Measurements from ENCODE around the gene CYSTM1. TPM values are rescaled to one million over a fixed set of nuclear protein-coding genes. Genes with fewer than 3 reads are reported as not detected.
A peak's percentile ranks its signal among the peaks of the same experiment; 100 is the strongest.

Gene CYSTM1
- total and polyA plus RNA-seq, 2 donors (not counting 3 experiments of a cell fraction or from before 2014, with no cell fraction given), result 28.9 to 41.5 TPM

DNA sequence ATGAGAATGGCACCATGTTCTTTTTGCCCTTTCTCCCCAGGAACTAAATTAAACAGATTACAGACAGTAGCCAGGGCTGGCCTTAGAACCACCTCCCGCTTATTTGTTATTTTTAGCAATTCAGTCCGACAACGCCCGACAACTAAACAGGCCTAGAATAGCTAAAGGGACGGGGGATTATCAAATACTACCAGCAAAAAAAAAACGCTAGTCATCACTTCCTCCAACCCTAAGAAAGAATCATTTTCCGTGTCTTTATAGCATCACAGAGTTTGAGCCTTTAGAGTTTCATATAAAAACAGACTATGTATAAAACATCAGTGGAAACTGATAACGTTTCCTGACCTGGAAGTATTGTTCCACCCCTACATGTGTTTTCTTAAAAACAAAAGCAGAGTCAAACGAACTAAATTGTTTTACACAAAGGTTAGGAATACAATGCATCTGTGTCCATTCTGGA is 92.6 kb downstream of the CYSTM1 start:
- peak overlapping the region; percentile 86 for H3K4me2 ChIP-seq (ENCODE audit: insufficient read depth, low read length)
- intact Hi-C loops (cut with micrococcal nuclease), result loop anchor here (1.0 to 2.0 kb wide), 4 partner anchors 23 to 79 kb away; partner anchors contain the start of gene HBEGF

More for the DNA sequence above, 92.6 kb downstream of the CYSTM1 start:
- BruUV-seq (replicated peaks), result no TSS peak
- no peaks in the 10 kb centered on the region for H3K27me3 ChIP-seq (ENCODE audit: control insufficient read depth in 2 of 2, insufficient read depth in 2 of 2, low read length in 2 of 2)
- no peaks in the 10 kb centered on the region for H3K9me3 ChIP-seq (replicated peaks; ENCODE audit: control insufficient read depth, insufficient read depth, low read length)
- H3K79me2 ChIP-seq (ENCODE audit: control insufficient read depth, insufficient read depth, low read length), result peaks cover 35% of the 10 kb centered on the region
- H3K27ac ChIP-seq (ENCODE audit: insufficient read depth, low read depth, low read length), result peak overlapping the region; percentile 84
- peak overlapping the region; percentile 84 for H3K9ac ChIP-seq (replicated peaks; ENCODE audit: extremely low read depth, insufficient read depth, low read length)
- H3K4me1 ChIP-seq (ENCODE audit: control insufficient read depth, extremely low read depth, insufficient read depth, low read length), result peaks cover 24% of the 10 kb centered on the region
- no peaks in the 10 kb centered on the region for H4K20me1 ChIP-seq (replicated peaks; ENCODE audit: control insufficient read depth, extremely low read depth, insufficient read depth, low read length)
- H3K4me3 ChIP-seq (replicated peaks in 1 of 3; ENCODE audit: insufficient read depth in 1 of 3, low read depth in 1 of 3, low read length in 3 of 3), result peak overlapping the region in 1 of 3 experiments; percentile 37
- no peaks in the 10 kb centered on the region for H3K9me1 ChIP-seq (replicated peaks; ENCODE audit: control insufficient read depth, extremely low read depth, insufficient read depth, low read length)
- no peaks in the 10 kb centered on the region for H3K36me3 ChIP-seq (ENCODE audit: control insufficient read depth in 2 of 2, extremely low read depth in 1 of 2, insufficient read depth in 2 of 2, low read length in 2 of 2)
- TF ChIP-seq POLR2AphosphoS5 (IDR thresholded peaks at IDR 0.05; ENCODE audit: insufficient read depth, low read depth, low read length), result peak; percentile 33
- no peak for TF ChIP-seq EZH2 (IDR thresholded peaks at IDR 0.05; ENCODE audit: borderline replicate concordance, low read depth, low read length, severe bottlenecking)
- TF ChIP-seq, protein P1, sequence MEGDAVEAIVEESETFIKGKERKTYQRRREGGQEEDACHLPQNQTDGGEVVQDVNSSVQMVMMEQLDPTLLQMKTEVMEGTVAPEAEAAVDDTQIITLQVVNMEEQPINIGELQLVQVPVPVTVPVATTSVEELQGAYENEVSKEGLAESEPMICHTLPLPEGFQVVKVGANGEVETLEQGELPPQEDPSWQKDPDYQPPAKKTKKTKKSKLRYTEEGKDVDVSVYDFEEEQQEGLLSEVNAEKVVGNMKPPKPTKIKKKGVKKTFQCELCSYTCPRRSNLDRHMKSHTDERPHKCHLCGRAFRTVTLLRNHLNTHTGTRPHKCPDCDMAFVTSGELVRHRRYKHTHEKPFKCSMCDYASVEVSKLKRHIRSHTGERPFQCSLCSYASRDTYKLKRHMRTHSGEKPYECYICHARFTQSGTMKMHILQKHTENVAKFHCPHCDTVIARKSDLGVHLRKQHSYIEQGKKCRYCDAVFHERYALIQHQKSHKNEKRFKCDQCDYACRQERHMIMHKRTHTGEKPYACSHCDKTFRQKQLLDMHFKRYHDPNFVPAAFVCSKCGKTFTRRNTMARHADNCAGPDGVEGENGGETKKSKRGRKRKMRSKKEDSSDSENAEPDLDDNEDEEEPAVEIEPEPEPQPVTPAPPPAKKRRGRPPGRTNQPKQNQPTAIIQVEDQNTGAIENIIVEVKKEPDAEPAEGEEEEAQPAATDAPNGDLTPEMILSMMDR (IDR thresholded peaks at IDR 0.05; ENCODE audit: extremely low read depth in 1 of 2, insufficient read depth in 1 of 2, low read depth in 1 of 2, low read length in 2 of 2), result no peak
- no peak for TF ChIP-seq POLR2A (IDR thresholded peaks at IDR 0.05; ENCODE audit: low read depth, low read length)
- TF ChIP-seq, protein P2, sequence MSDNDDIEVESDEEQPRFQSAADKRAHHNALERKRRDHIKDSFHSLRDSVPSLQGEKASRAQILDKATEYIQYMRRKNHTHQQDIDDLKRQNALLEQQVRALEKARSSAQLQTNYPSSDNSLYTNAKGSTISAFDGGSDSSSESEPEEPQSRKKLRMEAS (IDR thresholded peaks at IDR 0.05; ENCODE audit: insufficient read depth, insufficient read length), result no peak
- peak; percentile 43 for TF ChIP-seq FOS (IDR thresholded peaks at IDR 0.05; ENCODE audit: borderline replicate concordance, insufficient read depth, low read length)
- TF ChIP-seq MYC (IDR thresholded peaks at IDR 0.05; ENCODE audit: low read depth, low read length), result no peak
- peak; percentile 47 for TF ChIP-seq JUN (IDR thresholded peaks at IDR 0.05; ENCODE audit: borderline replicate concordance, insufficient read depth, insufficient read length, low read depth)
- TF ChIP-seq GATA2 (IDR thresholded peaks at IDR 0.05; ENCODE audit: insufficient read depth, insufficient read length, low read depth, low read length), result peak; percentile 7
- dilution Hi-C loops (cut with MboI; ENCODE audit: extremely low pct_ligation_motif_present, low sequenced_read_pairs), result no loop called here
- H2AFZ ChIP-seq (ENCODE audit: low read depth, low read length), result no peak overlapping the region
- DNase-seq (ENCODE audit: low read depth, low spot score) (peak; percentile 92), FAIRE-seq (peak; percentile 89)
- POLR2A ChIA-PET, result interaction anchor here (0.6 to 1.9 kb wide), 3 partner anchors 10 to 79 kb away, joined by 3 to 10 read pairs (median 3); partner anchors contain the start of gene HBEGF
- CTCF ChIA-PET, result interaction anchor here (0.8 to 3.9 kb wide), 17 partner anchors 9 to 96 kb away, joined by 3 to 39 read pairs (median 4); partner anchors contain the start of genes HBEGF and PFDN1
